Activated CD8-positive, alpha-beta memory T cell treated with anti-CD3 and anti-CD28 coated beads for 4 hours (primary cell): ENCODE measurements around the gene BTBD9.

Experiments
- DNase-seq, 2 donors: peaks; one replicate each; pipeline ENCODE4 v3.0.0-alpha.2; 2020; ENCODE audit warnings: low read depth in 2 of 2

BTBD9 gene

DNA sequence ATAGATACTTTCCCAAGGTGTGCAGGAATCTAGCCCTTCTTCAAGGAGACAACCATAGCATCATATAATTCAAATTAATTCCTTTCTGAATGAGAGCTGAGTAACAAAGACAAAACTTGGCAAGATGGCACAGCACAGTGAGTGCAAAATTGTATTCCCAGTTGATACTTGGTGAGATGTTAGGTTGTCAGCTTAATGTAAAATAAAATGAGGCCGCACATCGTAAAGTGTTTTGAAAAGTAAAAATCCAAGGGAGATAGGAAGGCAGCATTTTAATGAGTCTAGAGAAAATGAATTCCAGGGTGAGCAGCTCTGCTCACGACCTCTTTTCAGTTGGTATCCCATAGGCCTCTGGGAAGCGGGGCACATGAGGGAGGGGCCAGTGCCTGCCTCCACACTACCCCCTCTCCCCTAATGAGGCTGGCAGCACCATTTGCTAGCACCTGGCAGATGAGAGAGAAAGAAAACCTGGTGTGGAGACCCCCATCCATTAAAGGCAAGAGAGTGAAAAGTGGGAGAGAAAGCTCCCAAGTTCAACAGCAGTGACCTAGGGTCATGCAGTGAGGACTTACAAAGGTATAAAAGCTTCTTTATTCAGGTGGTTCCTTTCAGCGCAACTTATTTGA is 158.4 kb downstream of the BTBD9 start:
- no peak for DNase-seq

DNA sequence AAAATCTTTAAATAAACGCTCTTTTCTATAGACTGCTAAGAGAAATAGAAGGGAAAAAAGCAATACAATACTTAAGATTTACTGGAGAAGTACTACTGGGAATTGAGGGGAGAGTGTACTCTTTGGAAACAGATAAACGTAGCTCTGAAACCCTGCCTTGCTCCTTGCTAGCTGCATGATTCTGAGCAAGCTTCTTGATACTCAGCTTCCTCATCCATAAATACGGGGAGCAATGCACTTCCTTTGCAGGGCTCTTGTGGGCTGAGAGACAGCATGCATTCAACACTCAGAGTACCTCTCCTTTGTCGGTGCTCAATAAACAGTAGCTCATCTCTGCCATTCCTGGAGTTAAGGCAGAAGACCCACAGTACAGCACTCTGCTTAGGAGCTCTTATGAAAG is 159.7 kb downstream of the BTBD9 start:
- DNase-seq: no peak

DNA sequence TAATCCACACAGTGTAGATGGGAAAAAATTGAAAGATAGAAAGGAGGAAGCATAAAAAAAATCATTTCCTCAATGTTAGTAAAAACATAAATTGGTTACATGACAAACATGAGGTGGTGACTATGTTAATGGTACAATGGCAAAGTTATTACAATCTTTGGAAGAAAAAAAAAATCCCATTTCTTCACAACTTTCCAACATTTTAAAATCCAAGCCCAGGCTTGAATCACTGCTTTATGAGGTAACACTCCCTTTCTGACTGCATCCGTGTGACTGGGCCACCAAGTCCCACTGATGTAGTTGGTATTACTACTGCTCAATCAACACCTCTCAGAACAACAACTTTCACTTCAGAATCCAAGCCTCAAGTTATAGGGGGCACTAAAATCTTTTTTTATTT is 160.4 kb downstream of the BTBD9 start:
- DNase-seq: no peak

GRCh38 chr6:38477680-38478260 is 162.0 kb downstream of the BTBD9 start:
- DNase-seq: no peak

- no peak for DNase-seq
These were observed 162.8 kb downstream of the BTBD9 start for GRCh38 chr6:38476888-38477287.

- DNase-seq: no peak
These were observed 163.6 kb downstream of the BTBD9 start for GRCh38 chr6:38476141-38476540.

DNA sequence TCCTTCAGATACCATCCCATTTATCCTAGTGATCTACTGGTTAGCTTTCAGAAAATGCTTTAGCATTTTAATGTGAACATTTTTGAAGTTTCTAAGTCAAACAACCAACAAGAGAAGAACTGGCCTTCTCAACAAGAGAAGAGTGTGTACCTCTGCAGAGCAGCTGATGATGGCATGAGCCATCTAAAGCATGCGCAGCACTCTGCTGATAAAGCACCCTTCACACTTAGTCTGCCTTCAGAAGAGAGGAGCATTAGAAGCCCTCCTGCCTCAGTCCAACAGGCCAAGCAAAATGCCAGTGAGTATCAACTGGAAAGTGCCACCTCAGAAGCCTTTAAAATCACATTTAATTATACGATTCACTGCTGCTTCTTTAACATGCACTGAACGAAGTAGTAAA is 169.2 kb downstream of the BTBD9 start:
- no peak for DNase-seq

GRCh38 chr6:38467566-38467965 is 172.2 kb downstream of the BTBD9 start:
- DNase-seq: no peak

GRCh38 chr6:38460186-38460585 is 179.5 kb downstream of the BTBD9 start:
- DNase-seq: no peak

GRCh38 chr6:38459291-38459690 is 180.4 kb downstream of the BTBD9 start:
- DNase-seq: no peak

- no peak for DNase-seq
These were observed 185.9 kb downstream of the BTBD9 start for GRCh38 chr6:38453861-38454260.

GRCh38 chr6:38452816-38453660 is 186.7 kb downstream of the BTBD9 start:
- no peak for DNase-seq

GRCh38 chr6:38450717-38451116 is 189.0 kb downstream of the BTBD9 start:
- no peak for DNase-seq

GRCh38 chr6:38445925-38446324 is 193.8 kb downstream of the BTBD9 start:
- DNase-seq: no peak

- no peak for DNase-seq
These were observed 194.4 kb downstream of the BTBD9 start for GRCh38 chr6:38445336-38445735.

DNA sequence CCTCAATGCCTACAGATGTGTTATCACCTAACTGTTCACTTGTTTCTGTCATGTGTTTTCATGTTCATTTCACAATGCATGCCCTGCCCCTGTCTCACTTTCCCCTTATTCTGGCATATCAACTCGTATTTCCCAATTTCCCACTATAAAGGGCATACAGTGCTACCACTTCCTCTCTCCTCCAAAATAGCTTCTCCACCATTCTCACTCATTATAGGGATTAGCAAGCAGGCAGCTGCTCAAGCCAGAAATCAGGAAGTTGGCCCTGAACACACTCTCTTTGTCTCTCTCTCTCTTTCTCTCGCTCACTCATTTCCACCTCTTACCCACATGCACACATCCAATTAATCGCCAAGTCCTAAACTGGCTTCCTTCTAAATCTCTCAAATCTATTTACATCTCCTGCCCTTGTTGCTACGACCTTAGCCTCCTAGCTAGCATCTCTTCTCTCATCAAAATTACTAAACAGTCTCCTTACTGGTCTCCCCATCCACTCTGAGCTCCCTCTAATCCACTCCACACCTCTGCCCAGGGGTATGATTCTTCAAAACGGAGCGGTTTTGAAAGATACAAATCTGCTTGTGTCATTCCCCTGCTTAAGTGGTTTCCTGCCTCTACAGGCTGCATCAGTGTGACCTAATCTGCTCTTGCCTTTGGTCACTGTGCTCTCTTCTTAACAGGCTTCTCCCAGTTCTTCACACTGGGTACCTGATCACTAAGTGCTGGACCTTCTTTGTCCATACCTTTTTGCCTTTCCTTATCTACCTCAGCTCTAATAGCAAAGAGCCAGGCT is 196.2 kb downstream of the BTBD9 start:
- DNase-seq: no peak

DNA sequence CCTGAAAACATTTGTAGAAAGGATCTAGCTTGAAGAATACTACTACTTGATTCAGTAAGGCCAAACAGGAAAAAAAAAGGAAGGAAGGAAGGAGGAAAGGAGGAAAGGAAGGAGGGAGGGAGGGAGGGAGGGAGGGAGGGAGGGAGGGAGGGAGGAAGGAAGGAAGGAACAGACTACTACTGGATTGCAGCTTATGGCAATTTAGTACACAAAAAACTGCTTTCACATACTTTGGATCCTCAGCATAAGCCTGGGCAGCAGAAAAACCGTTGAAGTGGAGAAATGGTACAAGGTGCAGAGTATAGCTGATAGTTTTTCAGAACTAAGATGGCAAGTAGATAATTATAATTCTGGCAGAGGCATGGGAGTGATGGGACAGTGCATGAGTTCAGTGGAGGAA is 201.6 kb downstream of the BTBD9 start:
- DNase-seq: no peak

- DNase-seq: no peak
These were observed 202.8 kb downstream of the BTBD9 start for GRCh38 chr6:38436726-38437465.

- no peak for DNase-seq
These were observed 204.4 kb downstream of the BTBD9 start for GRCh38 chr6:38435330-38435729.

GRCh38 chr6:38434051-38434450 is 205.7 kb downstream of the BTBD9 start:
- DNase-seq: no peak

- DNase-seq: no peak
These were observed 207.2 kb downstream of the BTBD9 start for GRCh38 chr6:38432479-38432878.

GRCh38 chr6:38432079-38432478 is 207.7 kb downstream of the BTBD9 start:
- DNase-seq: no peak
